A673 (cell line): ENCODE results near the gene DOCK1. TPM values are rescaled to one million over a fixed set of nuclear protein-coding genes. Genes with fewer than 3 reads are reported as not detected.

Experiments used
- BruUV-seq: library from RNA; stranded (reverse); fragments of 400-500 nt; replicated peaks from 2 replicates; lab custom pipeline; 2021; lab: Mats Ljungman, UMichigan
- CTCF ChIA-PET: fragments of 300-600 bp; sonication (Branson Sonifier 250); formaldehyde crosslinking; loops from one replicate; lab custom pipeline; 2022; ENCODE audit warnings: antibody characterized with exemption; lab: Charles Lee
- POLR2A ChIA-PET: fragments of 300-600 bp; sonication (Branson Sonifier 250); formaldehyde crosslinking; loops from one replicate; lab custom pipeline; 2022; ENCODE audit warnings: antibody characterized with exemption; ENCODE audit not compliant: low non-redundant PET; lab: Charles Lee
- DNase-seq: peaks from one replicate; pipeline ENCODE4 v3.0.0-alpha.2; 2015; ENCODE audit warnings: low spot score
- H3K27ac ChIP-seq: fragments of 200-600 bp; sonication (generic); 2 replicates; pipeline ENCODE4 v1.5.1; 2016; ENCODE audit warnings: mixed run types, low read depth, mild to moderate bottlenecking, mixed read lengths, antibody characterized with exemption, low read length; ENCODE audit not compliant: poor library complexity, severe bottlenecking
- H3K27me3 ChIP-seq: fragments of 200-600 bp; sonication (generic); replicated peaks from 2 replicates; pipeline ENCODE4 v1.6.1; 2017; ENCODE audit warnings: mixed run types, low read depth, mild to moderate bottlenecking, mixed read lengths, antibody characterized with exemption, low read length; ENCODE audit not compliant: insufficient read depth, poor library complexity
- H3K36me3 ChIP-seq: fragments of 200-600 bp; sonication (generic); 2 replicates; pipeline ENCODE4 v1.6.1; 2016; ENCODE audit warnings: mixed run types, mild to moderate bottlenecking, mixed read lengths, antibody characterized with exemption, low read length; ENCODE audit not compliant: insufficient read depth, poor library complexity, severe bottlenecking
- H3K4me1 ChIP-seq: fragments of 200-600 bp; sonication (generic); 2 replicates; pipeline ENCODE4 v1.6.1; 2017; ENCODE audit warnings: mixed run types, mild to moderate bottlenecking, mixed read lengths, antibody characterized with exemption, low read length; ENCODE audit not compliant: insufficient read depth, poor library complexity, severe bottlenecking
- H3K4me3 ChIP-seq: fragments of 200-600 bp; sonication (generic); 2 replicates; pipeline ENCODE4 v1.5.1; 2016; ENCODE audit warnings: low read depth, mixed run types, mild to moderate bottlenecking, mixed read lengths, low read length; ENCODE audit not compliant: poor library complexity, severe bottlenecking
- H3K9me3 ChIP-seq: fragments of 200-600 bp; sonication (generic); 2 replicates; pipeline ENCODE4 v1.6.1; 2016; ENCODE audit warnings: mixed run types, low read depth, mild to moderate bottlenecking, mixed read lengths, antibody characterized with exemption, low read length; ENCODE audit not compliant: poor library complexity, severe bottlenecking
- CTCF ChIP-seq: fragments of 300-800, 200-600 bp; sonication (generic); conservative IDR thresholded peaks from 2 replicates; pipeline ENCODE4 v1.5.1; 2017; ENCODE audit warnings: low read depth, mild to moderate bottlenecking, antibody characterized with exemption, low read length, moderate library complexity, mixed read lengths
- EZH2 ChIP-seq: fragments of 200-600 bp; sonication (generic); IDR thresholded peaks from 2 replicates; pipeline ENCODE4 v1.6.1; 2017; ENCODE audit warnings: borderline replicate concordance, low read depth, mild to moderate bottlenecking, mixed read lengths, antibody characterized with exemption, low read length; ENCODE audit not compliant: poor library complexity, severe bottlenecking
- intact Hi-C: fragments of 100-400 bp; cut with micrococcal nuclease; formaldehyde crosslinking; loops from one replicate; pipeline ENCODE4 v1.10.0; 2022; ENCODE audit not compliant: unreplicated experiment
- total RNA-seq: library from RNA; stranded (reverse); gene quantifications from 2 replicates; pipeline ENCODE4 v1.2.3, GENCODE V29; 2021

DOCK1 gene
- total RNA-seq, 1 experiment from 2014 or later, result 30.7 TPM

DNA sequence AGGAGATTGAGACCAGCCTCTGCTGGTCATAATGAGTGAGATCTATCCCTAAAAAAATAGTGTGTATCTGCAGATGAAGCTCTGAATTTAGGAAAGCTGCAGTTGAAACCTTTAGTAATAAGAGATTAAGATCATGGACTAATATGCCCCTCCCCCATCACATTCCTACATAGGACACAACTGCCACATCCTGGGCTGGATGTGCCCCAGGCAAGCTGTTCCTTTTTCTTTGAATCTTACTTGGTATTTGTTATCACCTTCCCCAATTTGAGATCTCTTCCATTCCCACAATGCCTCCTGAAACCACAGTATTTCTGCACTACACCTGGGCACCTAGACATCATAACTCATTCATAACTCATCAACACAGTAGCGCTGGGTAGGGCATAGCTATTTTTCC, 74.1 kb downstream of the DOCK1 start:
- ChIA-PET POLR2A (no interaction called here), CTCF (no interaction called here)
- Histone ChIP-seq H3K4me3 (no peak overlapping the region), H3K4me1 (no peaks in the 10 kb centered on the region), H3K27ac (no peak overlapping the region), H3K36me3 (no peaks in the 10 kb centered on the region), H3K9me3 (no peaks in the 10 kb centered on the region), H3K27me3 (no peaks in the 10 kb centered on the region)
- BruUV-seq, result no TSS peak
- intact Hi-C loops, result no loop called here
- no peak for DNase-seq
- TF ChIP-seq CTCF (no peak), EZH2 (no peak)

DNA sequence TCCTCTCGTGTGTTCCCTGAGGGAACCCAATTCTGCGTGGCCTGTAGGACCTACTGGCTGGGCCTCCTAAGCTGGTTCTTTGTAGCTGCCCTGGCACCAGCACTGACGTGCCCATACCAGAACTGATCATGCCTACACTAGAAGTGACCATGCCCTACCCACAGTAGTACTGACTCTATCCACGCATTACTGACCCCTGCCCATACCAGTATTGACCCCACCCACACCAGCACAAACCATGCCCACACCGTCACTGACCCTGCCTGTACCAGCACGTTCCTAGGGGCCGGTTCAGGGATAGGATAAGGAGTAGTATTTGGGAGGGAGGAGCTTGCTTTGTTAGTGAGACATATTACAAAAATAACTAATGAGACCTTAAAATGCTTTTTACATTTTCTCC, 88.0 kb downstream of the DOCK1 start:
- DNase-seq, result no peak
- no peaks in the 10 kb centered on the region for H3K4me1 ChIP-seq
- ChIA-PET CTCF (no interaction called here), POLR2A (no interaction called here)
- no peak overlapping the region for H3K27ac ChIP-seq
- H3K27me3 ChIP-seq, result no peaks in the 10 kb centered on the region
- no TSS peak for BruUV-seq
- intact Hi-C loops, result no loop called here
- H3K4me3 ChIP-seq, result no peak overlapping the region
- H3K36me3 ChIP-seq, result no peaks in the 10 kb centered on the region
- H3K9me3 ChIP-seq, result no peaks in the 10 kb centered on the region
- TF ChIP-seq EZH2 (no peak), CTCF (no peak)

- no peaks in the 10 kb centered on the region for H3K9me3 ChIP-seq
- no peak overlapping the region for H3K4me3 ChIP-seq
- POLR2A ChIA-PET, result no interaction called here
- no peak overlapping the region for H3K27ac ChIP-seq
- H3K36me3 ChIP-seq, result peaks cover 4% of the 10 kb centered on the region
- H3K27me3 ChIP-seq, result no peaks in the 10 kb centered on the region
- no peaks in the 10 kb centered on the region for H3K4me1 ChIP-seq
- CTCF ChIA-PET, result no interaction called here
- BruUV-seq, result no TSS peak
- intact Hi-C loops, result no loop called here
- TF ChIP-seq EZH2 (no peak), CTCF (no peak)
- no peak for DNase-seq
Measured at GRCh38 chr10:126997801-126998590, 92.8 kb downstream of the DOCK1 start.
